Activated CD4-positive, alpha-beta T cell treated with anti-CD3 and anti-CD28 coated beads for 48 hours (primary cell): ENCODE results near the gene CD37.
"Not testable (repeated sequence)": the region's sequence is repeated elsewhere in the genome, so short reads cannot be mapped to it uniquely, and the experiment has no call there.

Source experiments
- DNase-seq: peaks from one replicate; pipeline ENCODE4 v3.0.0-alpha.2; 2020

Gene CD37

GRCh38 chr19:49348305-49349189, 13.3 kb downstream of the CD37 start:
- DNase-seq = no peak

GRCh38 chr19:49349567-49349966, 14.4 kb downstream of the CD37 start:
- no peak for DNase-seq

- no peak for DNase-seq
Measured at GRCh38 chr19:49355909-49356353, 20.7 kb downstream of the CD37 start.

GRCh38 chr19:49356382-49356781, 21.2 kb downstream of the CD37 start:
- no peak for DNase-seq

GRCh38 chr19:49357186-49357585, 22.0 kb downstream of the CD37 start:
- no peak for DNase-seq

- DNase-seq = no peak
Measured at GRCh38 chr19:49359851-49360820, 24.9 kb downstream of the CD37 start.

- DNase-seq = peak; percentile 23
Measured at GRCh38 chr19:49361438-49362047, 26.3 kb downstream of the CD37 start.

GRCh38 chr19:49362048-49362928, 27.1 kb downstream of the CD37 start, which contains the start of gene TEAD2:
Gene TEAD2 (minus strand): TSS chr19:49362416. CDS start chr19:49360075, 2,341 bp downstream.
- DNase-seq = peak; percentile 27

GRCh38 chr19:49362929-49363267, 27.7 kb downstream of the CD37 start:
- DNase-seq = peak; percentile 25

- peak; percentile 93 for DNase-seq
Measured at GRCh38 chr19:49363268-49364082, 28.3 kb downstream of the CD37 start, which contains the start of gene DKKL1. Gene DKKL1 (plus strand): TSS chr19:49363877. CDS start chr19:49363999, 122 bp downstream.

GRCh38 chr19:49364083-49364737, 29.0 kb downstream of the CD37 start:
- no peak for DNase-seq

- no peak for DNase-seq
Measured at GRCh38 chr19:49366110-49366509, 30.9 kb downstream of the CD37 start.

GRCh38 chr19:49368711-49369358, 33.6 kb downstream of the CD37 start:
- DNase-seq = no peak

GRCh38 chr19:49371184-49371583, 36.0 kb downstream of the CD37 start:
- no peak for DNase-seq

- DNase-seq = not testable (repeated sequence)
Measured at GRCh38 chr19:49373174-49373573, 38.0 kb downstream of the CD37 start.

GRCh38 chr19:49374665-49375434, 39.6 kb downstream of the CD37 start:
- DNase-seq = no peak

- no peak for DNase-seq
Measured at GRCh38 chr19:49378512-49378911, 43.3 kb downstream of the CD37 start.

- no peak for DNase-seq
Measured at GRCh38 chr19:49380391-49380790, 45.2 kb downstream of the CD37 start.

- DNase-seq = no peak
Measured at GRCh38 chr19:49382639-49383038, 47.4 kb downstream of the CD37 start.
